ENCODE results near the gene SELENOH. TPM values are rescaled to one million over a fixed set of nuclear protein-coding genes. Genes with fewer than 3 reads are reported as not detected.

The SELENOH gene
- total and polyA plus RNA-seq, 9 of the 15 experiments (the other 6 are each of a cell fraction or from before 2014, with no cell fraction given), result 16.6 to 299 (median 118) TPM

DNA sequence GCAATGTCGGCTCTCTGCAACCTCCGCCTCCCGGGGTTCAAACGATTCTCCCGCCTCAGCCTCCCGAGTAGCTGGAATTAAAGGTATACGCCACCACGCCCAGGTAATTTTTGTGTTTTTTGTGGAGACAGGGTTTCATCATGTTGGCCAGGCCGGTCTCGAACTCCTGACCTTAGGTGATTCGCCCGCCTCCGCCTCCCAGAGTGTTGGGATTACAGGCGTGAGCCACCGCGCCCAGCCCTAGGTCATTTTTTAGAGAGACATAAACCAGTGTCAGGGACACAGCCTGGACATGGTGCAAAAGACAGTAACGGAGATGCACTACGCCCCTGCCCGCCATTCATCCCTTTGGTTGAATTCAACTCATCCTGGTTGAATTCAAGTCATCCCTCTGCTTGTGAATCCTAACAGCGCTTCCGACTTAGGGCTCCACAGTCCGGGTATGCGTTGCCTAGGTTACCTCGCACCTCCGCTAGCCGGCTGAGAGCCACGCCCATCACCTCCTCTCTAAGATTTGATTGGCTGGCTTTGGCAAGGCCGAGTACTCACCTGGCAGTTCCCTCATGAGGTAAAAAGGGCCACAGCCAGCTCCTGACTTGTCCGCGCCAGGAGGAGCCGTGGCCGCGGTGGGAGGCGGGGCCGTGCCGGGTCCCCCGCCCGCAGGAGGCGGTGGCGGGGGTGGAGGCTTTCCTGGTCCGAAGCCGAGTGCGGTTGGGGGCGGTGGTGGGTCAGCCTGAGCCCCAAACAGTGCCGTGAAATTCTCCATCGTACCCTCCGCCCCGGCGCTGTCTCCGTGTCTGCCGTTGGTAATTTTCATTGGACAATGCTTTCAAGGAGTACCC lies 29.7 kb upstream of the SELENOH start, which contains the start of gene MED19 (continued):
- TF ChIP-seq, protein P1, sequence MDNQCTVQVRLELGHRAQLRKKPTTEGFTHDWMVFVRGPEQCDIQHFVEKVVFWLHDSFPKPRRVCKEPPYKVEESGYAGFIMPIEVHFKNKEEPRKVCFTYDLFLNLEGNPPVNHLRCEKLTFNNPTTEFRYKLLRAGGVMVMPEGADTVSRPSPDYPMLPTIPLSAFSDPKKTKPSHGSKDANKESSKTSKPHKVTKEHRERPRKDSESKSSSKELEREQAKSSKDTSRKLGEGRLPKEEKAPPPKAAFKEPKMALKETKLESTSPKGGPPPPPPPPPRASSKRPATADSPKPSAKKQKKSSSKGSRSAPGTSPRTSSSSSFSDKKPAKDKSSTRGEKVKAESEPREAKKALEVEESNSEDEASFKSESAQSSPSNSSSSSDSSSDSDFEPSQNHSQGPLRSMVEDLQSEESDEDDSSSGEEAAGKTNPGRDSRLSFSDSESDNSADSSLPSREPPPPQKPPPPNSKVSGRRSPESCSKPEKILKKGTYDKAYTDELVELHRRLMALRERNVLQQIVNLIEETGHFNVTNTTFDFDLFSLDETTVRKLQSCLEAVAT (IDR thresholded peaks at IDR 0.05), result no peak
- TF ChIP-seq ZBTB8A (IDR thresholded peaks at IDR 0.05; ENCODE audit: partially characterized antibody), result no peak
- TF ChIP-seq RFX1 (IDR thresholded peaks at IDR 0.05), result peak; percentile 97
- TF ChIP-seq, protein P2, sequence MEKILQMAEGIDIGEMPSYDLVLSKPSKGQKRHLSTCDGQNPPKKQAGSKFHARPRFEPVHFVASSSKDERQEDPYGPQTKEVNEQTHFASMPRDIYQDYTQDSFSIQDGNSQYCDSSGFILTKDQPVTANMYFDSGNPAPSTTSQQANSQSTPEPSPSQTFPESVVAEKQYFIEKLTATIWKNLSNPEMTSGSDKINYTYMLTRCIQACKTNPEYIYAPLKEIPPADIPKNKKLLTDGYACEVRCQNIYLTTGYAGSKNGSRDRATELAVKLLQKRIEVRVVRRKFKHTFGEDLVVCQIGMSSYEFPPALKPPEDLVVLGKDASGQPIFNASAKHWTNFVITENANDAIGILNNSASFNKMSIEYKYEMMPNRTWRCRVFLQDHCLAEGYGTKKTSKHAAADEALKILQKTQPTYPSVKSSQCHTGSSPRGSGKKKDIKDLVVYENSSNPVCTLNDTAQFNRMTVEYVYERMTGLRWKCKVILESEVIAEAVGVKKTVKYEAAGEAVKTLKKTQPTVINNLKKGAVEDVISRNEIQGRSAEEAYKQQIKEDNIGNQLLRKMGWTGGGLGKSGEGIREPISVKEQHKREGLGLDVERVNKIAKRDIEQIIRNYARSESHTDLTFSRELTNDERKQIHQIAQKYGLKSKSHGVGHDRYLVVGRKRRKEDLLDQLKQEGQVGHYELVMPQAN (IDR thresholded peaks at IDR 0.05; ENCODE audit: borderline replicate concordance), result peak; percentile 80
- peak; percentile 27; the same call in 1 of the 2 replicates for TF ChIP-seq ETS1 (conservative IDR thresholded peaks at IDR 0.05; ENCODE audit: control insufficient read depth, low read depth, low read length)
- peak; percentile 70 for TF ChIP-seq CREB3L1 (IDR thresholded peaks at IDR 0.05; ENCODE audit: borderline replicate concordance, low read depth)
- TF ChIP-seq MYC (IDR thresholded peaks at IDR 0.05; ENCODE audit: low read depth, low read length), result no peak
- 0 out of 2 replicates have a peak, but pooled peaks have one; percentile 56 for TF ChIP-seq MYC (CRISPR knock-in tag; IDR thresholded peaks at IDR 0.05; ENCODE audit: borderline replicate concordance, low read depth)
- TF ChIP-seq, protein P3, sequence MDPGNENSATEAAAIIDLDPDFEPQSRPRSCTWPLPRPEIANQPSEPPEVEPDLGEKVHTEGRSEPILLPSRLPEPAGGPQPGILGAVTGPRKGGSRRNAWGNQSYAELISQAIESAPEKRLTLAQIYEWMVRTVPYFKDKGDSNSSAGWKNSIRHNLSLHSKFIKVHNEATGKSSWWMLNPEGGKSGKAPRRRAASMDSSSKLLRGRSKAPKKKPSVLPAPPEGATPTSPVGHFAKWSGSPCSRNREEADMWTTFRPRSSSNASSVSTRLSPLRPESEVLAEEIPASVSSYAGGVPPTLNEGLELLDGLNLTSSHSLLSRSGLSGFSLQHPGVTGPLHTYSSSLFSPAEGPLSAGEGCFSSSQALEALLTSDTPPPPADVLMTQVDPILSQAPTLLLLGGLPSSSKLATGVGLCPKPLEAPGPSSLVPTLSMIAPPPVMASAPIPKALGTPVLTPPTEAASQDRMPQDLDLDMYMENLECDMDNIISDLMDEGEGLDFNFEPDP (CRISPR knock-in tag; IDR thresholded peaks at IDR 0.05), result no peak
- peak; percentile 90; the same call in 1 of the 2 replicates for TF ChIP-seq CTBP1 (IDR thresholded peaks at IDR 0.05; ENCODE audit: borderline replicate concordance)
- no peak for TF ChIP-seq ATF6 (CRISPR knock-in tag; IDR thresholded peaks at IDR 0.05)
- TF ChIP-seq UBTF (IDR thresholded peaks at IDR 0.05; ENCODE audit: borderline replicate concordance in 1 of 2, low read depth in 2 of 2, low read length in 2 of 2), result no peak

All from K562 (cell line).